GM21723 (cell line): ENCODE data around the gene AIF1L.
"Not testable (repeated sequence)": the region's sequence is repeated elsewhere in the genome, so short reads cannot be mapped to it uniquely, and the experiment has no call there.

Experiments
- ATAC-seq: cut with Tn5 transposase; IDR thresholded peaks from one replicate; pipeline ENCODE4 v1.9.1; 2021; ENCODE audit warnings: mild to moderate bottlenecking, moderate library complexity; ENCODE audit not compliant: unreplicated experiment

The AIF1L gene

DNA sequence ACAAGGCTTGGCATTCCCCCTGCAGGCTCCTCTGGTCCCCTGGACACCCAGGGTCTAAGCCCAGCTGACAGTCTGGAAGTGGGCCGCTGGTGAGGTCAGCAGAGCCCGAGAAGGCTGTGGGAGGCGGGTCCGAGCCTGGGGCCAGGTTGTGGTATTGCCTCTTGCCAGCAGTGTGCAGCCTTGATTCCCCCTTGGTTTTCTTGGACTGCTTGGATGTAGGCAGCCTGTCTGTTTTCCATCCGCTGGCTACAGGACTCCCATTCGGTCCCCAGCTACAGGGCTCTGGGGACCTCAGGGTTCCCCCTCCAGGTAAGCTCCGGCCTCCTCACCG lies 1.6 kb downstream of the AIF1L start:
- ATAC-seq = no peak

DNA sequence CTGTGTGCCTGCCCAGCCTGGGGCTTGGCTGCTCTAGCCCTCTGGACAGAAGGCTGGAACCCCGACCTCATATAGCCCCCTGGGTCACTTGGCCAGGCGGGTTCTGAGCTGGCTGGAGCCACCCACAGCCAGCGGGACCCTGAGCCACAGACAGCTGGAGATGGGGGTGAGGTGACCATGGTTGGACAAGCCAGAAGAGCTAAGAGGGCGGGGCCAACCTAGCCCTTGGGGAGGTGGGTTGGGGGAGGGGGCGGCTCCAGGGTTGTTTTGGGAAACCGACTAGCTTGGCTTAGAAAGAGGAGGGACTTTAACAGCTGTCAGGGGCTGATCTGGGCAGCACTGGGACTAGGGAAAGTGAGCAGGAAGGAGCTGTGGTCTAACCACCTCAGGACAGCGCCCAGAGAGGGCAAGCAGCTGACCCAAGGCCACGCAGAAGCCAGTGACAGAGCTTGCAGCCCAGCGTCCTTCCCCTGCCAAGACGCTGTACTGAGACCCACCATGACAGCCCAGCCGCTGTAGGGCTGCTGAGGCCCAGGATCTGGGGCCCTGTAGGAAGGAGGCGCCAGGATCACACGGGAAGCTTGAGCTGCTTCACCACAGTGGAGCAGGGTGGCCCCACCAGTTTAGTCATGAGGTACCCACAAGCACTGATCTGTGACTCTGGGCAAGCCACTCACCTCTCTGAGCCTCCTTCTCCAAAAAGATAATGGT lies 2.2 kb downstream of the AIF1L start:
- ATAC-seq = no peak

DNA sequence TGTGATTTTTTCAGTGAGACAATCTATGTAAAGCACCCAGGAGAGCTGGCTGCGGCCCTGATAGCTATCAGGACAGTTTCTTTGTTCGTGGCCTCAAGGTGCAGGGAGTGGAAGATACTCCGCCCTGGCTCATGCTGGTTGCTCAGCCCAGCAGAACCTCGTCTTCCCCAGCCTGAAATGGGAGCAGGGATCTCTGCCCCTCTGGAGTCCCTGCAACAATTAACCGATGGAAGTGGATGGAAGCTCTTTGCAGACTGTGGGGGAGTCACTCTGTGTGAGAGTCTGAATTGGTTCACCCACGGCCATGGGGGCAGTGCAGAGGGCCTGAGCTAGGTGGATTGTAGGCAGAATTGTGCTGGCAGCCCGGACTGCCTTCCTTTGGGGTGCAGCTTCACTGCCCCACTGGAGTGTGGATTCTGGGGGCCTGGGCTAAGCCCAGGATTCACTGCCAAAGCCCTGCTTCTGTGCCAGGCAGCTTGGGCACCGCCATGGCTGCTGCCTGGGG lies 2.8 kb downstream of the AIF1L start:
- no peak for ATAC-seq

DNA sequence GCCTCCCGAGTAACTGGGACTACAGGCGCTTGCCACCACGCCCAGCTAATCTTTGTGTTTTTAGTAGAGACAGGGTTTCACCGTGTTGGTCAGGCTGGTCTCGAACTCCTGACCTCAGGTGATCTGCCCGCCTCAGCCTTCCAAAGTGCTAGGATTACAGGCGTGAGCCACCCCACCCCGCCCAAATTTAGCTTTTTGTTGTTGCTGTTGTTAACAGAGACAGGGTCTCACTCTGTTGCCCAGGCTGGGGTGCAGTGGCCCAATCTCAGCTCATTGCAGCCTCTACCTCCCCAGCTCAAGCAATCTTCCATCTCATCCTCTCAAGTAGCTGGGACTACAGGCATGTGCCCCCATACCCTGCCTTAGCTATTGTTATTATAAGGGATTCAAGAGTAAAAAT lies 3.5 kb downstream of the AIF1L start:
- ATAC-seq = not testable (repeated sequence)

DNA sequence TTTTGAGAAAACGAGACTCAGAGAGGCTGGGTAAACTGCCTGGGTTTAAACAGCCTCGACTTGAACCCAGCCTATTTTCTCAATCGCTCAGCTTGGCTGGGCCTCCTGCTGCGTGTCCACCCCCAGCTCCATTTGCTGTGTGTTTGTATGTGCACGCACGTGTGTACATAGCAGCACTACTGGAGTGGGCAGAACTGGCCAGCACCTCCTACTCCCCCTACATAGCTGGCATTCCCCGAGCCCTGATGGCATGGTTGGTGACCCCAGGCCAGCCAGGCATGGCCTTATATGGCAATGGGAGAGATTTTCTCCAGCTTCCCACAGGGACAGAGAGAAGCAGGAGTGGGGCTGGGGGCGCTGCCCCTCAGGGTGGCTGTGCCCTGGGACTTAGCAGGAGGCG lies 4.1 kb downstream of the AIF1L start:
- no peak for ATAC-seq

DNA sequence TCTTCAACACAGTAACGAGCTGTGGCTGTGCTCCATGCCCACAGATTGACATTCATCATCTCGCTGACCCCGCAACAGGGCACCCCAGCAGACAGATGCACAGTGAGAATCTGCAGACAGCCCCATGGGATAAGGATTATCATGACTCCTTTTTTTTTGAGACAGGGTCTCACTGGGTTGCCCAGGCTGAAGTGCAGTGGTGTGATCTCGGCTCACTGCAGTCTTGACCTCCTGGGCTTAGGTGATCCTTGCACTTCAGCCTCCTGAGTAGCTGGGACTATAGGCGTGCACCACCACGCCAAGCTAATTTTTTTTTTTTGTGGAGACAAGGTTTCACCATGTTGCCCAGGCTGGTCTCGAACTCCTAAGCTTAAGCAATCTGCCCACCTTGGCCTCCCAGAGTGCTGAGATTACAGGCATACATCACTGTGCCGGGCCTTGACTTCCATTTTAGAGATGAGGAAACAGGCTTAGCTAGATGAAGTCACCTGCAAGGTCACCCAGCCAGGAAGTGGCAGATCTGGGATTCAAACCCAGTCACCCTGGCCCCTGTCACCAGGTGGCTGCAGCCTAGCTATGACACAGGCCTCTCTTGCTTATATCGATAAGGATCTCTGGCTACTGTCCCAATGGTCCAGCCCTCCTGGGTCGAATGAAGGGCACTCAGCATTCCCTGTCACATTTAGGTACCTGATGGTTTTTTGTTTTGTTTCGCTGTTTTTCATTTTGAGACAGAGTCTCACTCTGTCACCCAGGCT lies 5.1 kb downstream of the AIF1L start:
- no peak for ATAC-seq

DNA sequence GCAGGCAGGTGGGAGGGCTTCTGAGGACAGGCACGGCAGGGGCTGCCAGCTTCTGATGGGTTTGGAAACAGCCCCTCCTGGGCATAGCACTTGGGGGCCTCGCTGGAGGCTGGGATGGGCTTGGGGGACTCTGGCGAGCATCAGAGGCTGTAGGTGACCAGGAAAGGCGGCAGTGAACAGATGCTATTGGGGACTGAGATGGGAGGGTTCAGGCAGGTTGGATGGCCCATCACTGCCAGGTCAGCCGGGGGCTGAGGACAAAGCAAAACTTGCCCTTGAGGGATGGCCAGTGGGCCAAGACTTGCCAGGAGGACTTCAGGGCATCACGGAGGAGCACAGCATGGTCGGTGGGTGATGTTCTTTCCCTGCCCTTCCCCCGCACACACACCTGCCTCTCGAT lies 6.7 kb downstream of the AIF1L start:
- ATAC-seq = no peak

DNA sequence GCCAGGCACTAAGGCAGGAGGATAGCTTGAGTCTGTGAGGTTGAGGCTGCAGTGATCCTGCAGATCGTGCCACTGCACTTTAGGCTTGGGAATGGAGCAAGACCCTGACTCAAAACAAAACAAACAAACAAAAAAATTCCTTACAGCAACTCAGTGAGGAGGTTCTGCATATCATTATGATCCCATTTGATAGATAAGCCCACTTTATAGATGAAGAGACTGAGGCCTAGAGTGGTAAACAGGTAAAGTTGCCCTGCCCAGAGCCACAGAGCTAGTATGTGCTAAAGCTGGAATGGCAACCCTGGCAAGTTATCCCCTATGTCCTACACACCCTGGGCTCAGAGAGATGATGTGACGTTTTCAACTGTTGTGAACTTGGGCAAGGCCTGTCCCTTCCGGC lies 7.2 kb downstream of the AIF1L start:
- ATAC-seq = no peak

DNA sequence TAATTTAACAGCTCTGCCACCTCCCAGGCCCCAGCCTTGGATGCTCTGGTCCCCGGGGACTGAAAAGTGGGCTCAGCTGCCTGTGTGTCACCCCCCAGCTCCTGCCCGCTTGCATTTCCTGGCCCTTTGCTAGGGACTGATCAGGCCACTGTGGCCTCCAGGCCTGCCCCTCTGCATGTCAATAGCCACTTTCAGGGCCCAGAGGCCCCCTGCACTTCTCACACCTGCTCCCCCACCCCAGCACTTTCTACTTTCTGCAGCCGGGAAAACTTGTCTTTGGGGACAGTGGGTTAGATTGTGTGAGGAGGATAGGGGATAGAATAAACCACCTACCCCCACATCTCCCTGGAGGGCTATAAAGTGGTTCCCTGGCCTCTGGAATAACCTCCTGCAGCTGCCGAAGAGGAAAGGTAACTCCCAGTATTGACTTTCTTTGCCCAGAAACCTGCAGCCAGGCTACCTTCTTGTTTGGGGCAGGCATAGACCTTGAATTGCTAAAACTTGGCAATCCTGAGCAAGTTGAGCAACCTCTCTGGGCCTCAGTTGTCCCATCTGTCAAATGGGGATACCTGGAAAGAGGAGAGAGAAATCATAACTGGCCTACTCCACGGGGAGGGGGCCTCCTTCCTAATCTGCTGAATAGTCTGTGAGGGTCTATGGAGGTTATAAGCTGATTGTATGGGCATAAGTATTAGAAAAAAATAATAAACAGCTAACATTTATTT lies 7.8 kb downstream of the AIF1L start:
- no peak for ATAC-seq

DNA sequence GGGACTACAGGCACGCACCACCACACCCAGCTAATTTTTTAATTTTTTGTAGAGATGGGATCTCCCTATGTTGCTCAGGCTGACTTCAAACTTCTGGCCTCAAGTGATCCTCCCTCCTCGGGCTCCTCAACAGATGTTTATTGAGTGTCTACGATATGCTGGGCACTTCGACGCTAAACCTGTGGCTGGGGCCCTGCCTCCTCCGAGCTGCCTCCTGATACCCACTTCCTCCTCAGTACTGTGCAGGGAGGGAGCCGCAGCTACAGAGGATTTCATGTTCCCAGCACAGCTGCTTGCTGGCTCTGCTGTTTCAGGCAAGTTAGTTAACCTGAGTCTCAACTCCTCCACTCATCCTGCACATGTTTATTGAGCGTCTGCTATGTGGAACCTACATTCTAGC lies 9.6 kb downstream of the AIF1L start:
- no peak for ATAC-seq

DNA sequence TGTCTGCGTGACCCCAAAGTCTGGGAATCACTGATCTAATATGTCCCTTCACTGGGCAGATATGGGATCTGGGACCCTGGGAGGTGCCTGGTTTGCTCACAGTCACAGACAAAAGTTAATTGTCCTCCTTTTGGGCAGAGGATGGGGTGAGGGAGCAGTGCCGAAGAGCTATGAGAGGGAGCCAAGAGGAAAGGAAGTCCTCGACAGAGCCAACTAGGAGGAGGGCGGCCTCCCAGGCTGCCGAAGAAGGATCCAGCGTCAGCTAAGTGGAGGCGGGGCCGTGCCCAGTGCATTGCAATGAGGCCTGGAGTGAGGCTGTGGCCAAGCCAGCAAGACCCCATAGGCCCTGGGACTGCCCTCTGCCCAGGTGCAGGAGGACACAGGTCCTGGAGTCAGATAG lies 11.4 kb downstream of the AIF1L start:
- ATAC-seq = no peak

DNA sequence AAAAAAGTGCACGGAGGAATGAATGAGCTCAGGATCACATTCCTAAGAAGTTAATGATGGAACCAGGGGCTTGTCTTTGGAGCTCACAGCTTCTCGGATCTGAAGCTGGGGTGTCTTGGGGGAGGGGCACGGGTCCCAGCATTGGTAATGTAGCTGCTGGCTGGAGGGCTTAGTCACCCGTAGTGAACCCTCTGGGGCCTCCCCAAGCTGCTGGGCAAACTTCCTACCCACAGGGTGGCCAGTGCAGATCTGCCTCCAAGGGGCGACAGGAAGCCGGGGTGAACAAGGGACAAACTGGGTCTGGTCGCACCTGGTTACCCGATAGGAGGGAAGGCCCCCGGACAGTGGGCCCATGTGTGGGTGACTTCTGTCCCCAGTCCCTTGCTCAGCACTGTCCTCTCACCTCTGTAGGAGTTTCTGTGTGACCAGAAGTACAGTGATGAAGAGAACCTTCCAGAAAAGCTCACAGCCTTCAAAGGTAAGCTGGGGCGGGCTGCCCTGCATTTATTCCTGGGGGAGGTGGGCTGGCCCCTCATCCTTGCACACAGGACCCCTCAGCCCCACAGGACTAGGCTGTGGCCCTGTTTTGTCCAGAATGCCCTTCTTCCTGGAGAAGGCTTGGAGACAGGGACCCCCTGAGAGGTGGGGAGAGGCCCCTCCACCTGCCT lies 15.0 kb downstream of the AIF1L start:
- no peak for ATAC-seq

DNA sequence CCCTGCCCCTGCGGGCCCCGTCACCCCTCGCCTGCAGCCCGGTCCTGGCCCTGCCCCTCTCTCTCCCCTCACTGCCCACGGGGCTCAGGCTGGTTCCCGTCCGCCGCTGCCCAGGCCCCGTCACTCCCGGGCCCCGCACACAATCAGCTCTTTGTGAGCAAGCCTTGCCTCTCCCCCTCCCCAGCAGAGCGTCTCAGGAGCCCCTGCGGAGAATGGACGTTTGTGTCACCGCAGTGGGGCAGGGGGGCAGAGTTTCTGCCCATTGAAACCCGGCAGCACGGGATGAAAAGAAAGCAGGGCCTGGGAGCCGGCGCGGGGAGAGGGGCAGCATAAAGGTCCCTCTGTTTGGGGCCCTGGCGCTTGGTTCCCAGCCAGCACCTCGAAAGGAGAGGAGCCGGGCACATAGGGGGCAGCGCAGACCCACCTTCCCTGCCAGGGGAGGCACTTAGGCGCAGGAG lies 15.6 kb downstream of the AIF1L start:
- ATAC-seq = no peak

DNA sequence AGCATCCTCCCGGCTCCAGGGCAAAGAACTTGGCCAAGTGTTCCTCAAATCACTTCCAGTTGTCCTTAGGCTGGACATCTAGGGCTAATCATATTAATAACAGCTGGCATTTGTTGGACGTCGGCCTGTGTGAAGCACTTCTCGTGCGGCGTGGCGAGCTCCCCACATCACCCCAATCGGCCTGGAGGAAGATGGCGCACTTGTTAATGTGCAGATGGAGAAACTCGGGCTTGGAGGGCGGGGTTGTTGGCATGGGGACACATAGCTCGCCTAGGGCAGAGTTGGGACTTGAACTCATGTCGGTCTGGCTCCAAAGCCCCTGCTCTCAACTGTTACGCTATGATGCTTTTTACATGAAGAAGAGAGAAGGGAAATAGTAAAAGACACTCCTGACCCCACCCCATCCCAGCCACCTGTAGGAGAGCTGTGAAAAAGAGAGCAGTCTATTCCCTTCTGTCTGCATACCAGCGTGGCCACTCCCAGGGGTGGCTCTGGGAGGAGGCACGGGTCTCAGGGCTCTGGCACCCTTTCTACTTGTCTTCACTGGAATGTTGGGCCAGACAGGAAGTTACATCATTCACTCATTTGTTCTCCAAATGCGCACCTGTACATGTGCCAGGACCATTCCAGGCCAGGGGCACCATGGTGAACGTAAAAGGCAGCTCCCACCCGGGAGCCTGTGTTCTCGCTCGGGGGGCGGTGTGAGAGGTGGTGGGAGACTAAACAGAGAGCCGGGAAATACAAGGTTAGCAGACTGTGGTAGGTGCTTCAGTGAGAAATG lies 16.2 kb downstream of the AIF1L start:
- ATAC-seq = no peak

DNA sequence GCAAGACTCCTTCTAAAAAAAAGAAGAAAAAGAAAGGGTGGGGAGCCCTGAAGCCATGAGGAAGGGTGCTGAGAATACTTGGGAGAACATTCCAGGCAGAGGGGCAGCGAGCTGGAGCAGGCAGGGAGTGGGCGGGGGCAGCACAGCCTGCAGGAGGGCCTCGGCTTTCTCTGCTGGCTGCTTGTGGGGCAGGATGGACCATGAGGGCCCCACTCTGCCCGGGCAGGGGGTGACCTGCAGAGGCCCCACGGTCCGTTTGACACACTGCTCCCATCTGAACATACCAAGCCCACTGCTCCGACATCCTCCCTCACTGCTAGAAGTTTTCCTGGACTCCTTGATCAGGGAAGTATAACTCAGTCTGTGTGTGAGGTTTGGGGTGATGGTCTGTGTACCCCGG lies 17.3 kb downstream of the AIF1L start:
- no peak for ATAC-seq

DNA sequence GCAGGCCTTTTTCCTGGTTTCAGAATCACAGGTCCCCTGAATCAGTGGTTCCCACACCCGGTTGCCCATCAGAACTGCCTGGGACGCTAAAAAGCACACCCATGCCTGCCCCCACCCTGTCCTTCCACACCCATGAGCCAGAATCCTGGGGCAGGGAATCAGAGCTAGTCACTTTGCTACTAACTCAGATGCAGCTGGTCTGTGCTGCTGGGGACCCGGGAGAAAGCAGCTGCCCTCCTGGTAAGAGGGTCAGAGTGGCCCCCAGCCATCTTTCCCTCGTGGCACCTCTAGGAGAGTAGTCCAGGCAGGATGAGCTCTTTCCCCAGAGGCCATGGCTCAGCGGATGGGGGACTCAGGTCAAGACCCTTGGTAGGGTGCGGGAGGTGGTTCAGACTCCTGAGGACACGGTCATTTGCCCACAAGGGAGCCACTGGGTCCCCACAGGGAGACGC lies 17.8 kb downstream of the AIF1L start:
- no peak for ATAC-seq

DNA sequence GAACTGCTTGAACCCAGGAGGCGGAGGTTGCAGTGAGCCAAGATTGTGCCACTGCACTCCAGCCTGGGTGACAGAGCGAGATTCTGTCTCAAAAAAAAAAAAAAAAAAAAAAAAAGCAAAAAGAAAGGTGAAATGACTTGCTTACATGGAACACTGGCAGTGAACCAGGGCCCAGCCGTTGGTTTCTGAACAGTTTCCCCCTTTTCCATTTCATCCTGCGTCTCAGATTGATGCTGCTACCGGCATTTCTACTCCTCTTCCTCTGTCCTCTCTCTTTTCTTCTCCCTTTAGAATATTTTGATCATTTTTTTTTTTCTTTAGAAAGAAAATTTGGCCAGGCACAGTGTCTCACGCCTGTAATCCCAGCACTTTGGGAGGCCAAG lies 19.0 kb downstream of the AIF1L start:
- not testable (repeated sequence) for ATAC-seq

DNA sequence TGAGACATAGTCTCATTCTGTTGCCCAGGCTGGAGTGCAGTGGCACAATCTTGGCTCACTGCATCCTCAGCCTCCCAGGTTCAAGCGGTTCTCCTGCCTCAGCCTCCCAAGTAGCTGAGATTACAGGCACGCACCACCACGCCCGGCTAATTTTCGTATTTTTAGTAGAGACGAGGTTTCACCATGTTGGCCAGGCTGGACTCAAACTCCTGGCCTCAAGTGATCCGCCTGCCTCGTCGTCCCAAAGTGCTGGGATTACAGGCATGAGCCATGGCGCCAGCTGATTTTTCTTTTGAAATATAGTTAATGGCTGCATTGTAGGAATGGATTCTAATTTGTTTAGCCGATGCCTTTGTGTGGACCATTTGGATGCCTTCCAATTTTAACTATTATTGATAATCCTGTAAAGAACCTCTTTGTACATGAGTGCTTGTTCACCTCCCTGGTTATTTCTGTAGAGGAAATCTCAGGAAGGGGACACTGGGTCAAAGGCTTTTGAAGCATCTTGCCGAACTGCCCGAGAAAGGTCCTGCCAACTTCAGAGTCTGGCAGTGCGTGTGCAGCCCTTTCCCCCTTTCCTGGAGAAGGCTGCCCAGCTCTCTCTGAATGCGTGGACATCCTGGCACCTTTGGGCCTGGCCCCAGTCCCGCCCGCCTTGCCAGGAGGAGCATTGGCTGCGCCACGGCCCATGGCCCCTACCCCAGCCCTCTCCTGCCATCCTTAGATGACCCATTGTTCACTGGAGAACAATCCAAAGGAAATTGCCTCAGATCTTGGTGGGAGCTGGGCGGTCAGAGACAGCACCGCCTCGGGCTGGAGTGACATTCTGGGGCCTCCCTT lies 20.2 kb downstream of the AIF1L start:
- no peak for ATAC-seq

DNA sequence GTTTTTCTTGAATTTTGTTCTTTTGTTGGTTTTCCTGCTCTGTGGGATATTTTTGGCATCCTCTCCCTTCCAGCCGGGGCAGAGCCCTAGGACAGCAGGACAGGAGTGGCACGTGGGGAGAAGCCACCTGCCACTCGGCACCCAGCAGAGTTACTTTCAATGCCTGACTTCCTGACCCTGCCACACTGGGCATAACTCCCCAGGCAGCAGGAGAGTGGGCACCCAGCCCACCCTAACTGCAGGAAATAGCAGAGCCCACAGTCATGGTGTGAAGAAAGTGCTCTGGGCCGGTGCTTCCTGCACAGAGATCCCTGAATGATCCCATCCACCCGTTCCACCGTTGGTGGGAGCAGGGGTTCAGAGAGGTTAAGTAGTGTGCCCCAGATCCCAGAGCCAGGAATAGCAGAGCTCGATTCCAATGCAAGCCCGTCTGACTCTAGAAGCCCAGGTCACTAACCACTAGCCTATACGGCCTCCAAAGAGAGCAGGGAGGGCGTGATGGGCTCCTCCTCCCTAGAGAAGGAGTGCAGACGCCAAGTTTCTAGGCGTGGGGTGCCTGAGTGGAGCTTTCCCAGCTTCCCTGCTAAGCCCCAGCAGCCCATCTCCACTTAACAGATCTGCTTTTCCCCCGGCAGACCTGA lies 20.9 kb downstream of the AIF1L start:
- no peak for ATAC-seq
